ENCODE results near the gene ALX3.

GRCh38 chr1:110064576-110065337 is 5.7 kb downstream of the ALX3 start:
- TF ChIP-seq, protein P1, sequence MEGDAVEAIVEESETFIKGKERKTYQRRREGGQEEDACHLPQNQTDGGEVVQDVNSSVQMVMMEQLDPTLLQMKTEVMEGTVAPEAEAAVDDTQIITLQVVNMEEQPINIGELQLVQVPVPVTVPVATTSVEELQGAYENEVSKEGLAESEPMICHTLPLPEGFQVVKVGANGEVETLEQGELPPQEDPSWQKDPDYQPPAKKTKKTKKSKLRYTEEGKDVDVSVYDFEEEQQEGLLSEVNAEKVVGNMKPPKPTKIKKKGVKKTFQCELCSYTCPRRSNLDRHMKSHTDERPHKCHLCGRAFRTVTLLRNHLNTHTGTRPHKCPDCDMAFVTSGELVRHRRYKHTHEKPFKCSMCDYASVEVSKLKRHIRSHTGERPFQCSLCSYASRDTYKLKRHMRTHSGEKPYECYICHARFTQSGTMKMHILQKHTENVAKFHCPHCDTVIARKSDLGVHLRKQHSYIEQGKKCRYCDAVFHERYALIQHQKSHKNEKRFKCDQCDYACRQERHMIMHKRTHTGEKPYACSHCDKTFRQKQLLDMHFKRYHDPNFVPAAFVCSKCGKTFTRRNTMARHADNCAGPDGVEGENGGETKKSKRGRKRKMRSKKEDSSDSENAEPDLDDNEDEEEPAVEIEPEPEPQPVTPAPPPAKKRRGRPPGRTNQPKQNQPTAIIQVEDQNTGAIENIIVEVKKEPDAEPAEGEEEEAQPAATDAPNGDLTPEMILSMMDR (IDR thresholded peaks at IDR 0.05) = no peak
- TF ChIP-seq POLR2AphosphoS5 (IDR thresholded peaks at IDR 0.05) (no peak), POLR2A (IDR thresholded peaks at IDR 0.05) (no peak)
